T47D (cell line): ENCODE results near the gene SH3GL3.

Experiments used
- DNase-seq, 2 experiments: peaks; one replicate each; pipeline versions ENCODE4 v3.0.0 to v3.0.0-alpha.2; 2011 to 2012; ENCODE audit warnings: low read depth in 1 of 2, low spot score in 1 of 2
- JUND ChIP-seq: IDR thresholded peaks from 2 replicates; pipeline ENCODE4 v1.6.1; 2012; ENCODE audit warnings: low read depth
- in situ Hi-C: cut with HindIII; loops from 2 replicates; pipeline ENCODE4 v1.10.0; 2016; ENCODE audit warnings: low sequenced_read_pairs, low pct_unique_long_range_greater_than_20kb

Gene SH3GL3

DNA sequence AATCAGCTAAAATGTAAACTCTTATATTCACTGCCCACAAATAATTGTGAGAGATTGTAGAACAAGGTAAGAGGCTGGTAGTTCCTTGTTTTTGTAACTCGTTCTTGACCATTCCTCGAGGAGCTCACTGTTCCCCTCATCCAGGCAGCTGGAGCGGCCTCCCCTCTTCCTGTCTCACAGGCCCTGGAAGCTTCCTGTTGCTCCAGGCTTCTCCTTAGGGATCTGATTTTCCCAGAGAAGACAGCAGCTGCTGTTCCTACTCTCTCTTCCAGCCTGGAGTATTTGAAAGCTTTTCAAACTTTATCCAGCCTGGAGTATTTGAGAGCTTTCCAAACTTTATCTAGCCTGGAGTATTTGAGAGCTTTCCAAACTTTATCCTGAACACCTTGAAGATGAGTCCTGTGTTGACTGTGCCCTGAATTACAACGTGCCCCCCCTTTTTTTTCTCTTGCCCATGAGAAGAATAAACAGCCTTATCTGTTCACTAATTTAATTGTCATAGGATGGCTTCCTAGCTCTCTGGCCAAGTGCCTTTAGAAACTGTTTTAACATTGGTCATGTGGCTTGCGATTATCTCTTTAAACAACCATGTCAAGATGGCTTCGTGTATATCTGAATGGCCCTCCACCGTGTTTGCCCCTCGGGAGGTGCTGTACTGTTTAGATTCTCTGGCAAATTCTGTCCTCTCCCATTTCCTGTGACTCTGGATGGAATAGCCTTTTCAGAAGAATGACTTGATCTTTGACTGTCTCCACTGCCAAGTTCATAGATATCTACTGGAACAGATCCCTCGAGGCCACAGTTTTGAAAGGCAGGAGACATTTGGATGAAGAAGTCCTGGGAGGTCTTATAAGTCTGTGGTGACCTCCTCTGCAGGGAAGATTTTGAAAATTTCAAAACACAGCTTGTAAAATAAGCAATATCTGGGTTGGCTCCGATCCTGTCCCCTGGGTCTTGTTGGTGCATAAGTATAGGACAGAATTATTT lies 211.6 kb downstream of the SH3GL3 start:
- in situ Hi-C loops: no loop called here

DNA sequence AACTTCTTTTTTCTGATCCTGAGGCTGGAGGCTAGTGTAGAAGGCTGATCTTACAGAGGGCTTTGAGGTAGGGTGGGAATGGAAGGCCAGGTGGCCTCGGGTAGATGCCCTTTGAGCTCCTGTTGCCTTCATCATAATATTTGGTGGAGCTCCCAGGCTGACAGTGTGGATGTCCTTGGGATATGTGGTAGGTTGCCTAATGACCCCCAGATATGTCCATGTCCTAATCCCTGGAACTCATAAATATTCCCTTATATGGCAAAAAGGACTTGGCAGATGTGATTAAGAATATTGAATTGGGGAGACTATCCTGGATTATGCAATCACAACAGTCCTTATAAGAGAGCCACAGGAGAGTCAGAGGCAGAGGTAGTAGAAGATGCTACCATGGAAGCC lies 212.3 kb downstream of the SH3GL3 start:
- DNase-seq: no peak
- in situ Hi-C loops: no loop called here
- TF ChIP-seq JUND: no peak

More for the DNA sequence above, 211.6 kb downstream of the SH3GL3 start:
- no peak for DNase-seq
- TF ChIP-seq JUND: no peak

DNA sequence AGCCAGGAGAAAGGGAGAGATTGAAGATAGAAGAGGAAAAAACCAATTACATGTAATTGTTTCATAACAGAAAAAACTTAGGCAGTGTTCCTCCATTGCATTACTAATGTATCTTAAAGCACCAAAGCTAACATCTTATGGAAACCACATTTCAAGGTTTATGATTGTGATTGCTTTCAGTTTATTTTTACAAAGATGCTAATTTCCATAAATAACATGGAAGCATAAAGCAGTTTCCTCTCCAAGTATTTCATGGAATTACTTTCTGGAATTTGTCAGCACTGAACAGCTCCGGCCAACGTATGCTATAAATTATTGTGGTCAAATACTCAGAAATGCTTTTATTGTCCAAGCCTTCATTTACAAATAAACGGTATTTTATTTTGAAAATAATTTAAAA lies 218.3 kb downstream of the SH3GL3 start:
- no peak for TF ChIP-seq JUND
- no peak for DNase-seq
- in situ Hi-C loops: no loop called here
